Raji (cell line): ENCODE measurements around the gene WDR49.

ENCODE experiments used
- POLR2A ChIP-seq: IDR thresholded peaks from 2 replicates; pipeline ENCODE4 v1.6.1; 2011; ENCODE audit warnings: low read depth, low read length, control low read depth; ENCODE audit not compliant: insufficient read depth

WDR49 gene

DNA sequence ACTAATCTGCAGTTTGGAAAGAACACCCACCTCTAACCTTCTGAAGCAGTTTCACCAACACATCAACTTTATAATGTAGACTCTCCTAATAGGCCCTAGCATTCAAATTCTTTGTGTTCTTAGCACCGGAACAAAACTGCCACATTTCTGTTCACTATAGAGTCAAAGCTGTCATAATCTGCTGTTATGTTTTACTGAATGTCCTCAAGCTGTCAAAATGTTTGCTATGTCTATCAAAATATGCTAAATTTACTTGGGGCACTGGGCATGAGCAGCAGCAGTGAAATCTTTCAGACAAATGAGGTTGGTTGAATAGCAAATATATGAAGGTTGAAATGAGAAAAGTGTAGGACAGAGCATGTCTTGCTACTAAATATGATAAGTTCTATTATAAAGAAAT, 1.9 kb downstream of the WDR49 start:
- TF ChIP-seq POLR2A = no peak

DNA sequence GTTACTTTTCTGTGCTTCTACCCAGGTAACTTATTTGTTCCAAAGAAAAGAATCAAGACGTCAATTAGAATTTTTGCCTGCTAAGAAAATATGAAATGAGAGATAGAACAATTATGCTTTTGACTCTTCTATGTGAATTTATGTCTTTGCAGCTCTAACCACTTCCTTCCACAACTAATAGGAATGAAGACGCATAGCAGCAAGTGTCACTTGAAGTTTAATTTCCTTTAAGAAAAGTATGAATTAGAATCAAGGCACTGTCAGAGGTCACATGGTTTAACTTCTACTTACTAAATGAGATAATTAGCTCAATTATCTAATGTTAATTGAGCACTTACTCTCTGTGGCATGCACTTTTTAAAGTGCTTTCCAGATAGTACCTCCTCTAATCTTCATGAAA, 3.3 kb downstream of the WDR49 start:
- no peak for TF ChIP-seq POLR2A

DNA sequence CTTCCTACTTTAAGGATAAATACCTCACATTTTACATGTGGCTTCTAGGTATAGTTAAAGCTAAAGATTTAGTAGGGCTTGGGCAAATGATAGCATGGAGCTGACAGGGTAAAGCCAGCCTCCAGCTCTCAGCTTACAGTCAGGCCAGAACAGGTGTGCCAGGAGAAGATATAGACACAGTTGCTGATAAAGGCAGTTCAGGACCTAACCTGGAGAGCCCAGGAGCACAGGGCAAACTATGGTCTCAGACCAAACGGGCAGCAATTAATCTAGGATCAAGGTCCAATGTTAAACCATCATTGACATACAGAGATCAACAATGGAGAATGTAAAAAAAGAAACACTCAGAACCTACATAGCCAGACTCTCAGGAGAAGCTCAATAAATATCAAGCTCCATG, 4.0 kb downstream of the WDR49 start:
- no peak for TF ChIP-seq POLR2A

DNA sequence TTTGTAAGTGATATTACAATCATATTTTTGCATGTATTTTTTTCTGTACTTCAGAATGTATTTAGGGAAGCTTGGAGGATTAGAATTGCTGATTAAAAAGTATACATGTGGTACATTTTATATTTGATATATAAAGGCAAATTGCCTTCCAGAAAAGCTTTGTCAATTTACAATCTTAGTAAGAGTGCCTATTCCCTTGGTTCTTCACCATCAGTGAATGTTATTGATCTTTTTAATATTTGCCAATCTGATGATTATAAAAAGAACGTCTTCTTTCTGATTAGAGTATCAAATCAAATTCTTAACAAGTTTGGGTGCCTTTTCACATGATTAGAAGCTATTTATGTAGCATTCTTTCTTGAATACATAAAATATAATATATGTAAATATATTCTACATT, 9.1 kb downstream of the WDR49 start:
- no peak for TF ChIP-seq POLR2A

DNA sequence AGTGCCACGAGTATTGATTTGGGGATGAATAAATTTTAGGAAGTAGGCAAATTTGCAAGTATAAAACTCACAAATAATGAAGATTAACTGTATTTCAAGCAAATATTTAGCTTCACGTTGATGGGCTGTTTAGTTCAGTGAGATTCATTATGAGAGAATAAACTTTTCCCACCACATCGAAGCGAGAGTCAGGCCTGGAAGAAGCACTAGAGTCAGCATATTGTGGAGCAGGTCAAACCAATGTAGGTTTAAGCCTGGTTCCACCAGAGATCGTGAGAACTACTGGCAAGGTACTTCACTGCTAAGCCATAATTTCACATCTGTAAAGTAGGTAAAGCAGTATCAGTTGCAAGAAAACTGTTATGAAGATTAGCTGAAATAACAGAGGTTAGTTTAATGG, 22.3 kb downstream of the WDR49 start:
- TF ChIP-seq POLR2A = no peak

DNA sequence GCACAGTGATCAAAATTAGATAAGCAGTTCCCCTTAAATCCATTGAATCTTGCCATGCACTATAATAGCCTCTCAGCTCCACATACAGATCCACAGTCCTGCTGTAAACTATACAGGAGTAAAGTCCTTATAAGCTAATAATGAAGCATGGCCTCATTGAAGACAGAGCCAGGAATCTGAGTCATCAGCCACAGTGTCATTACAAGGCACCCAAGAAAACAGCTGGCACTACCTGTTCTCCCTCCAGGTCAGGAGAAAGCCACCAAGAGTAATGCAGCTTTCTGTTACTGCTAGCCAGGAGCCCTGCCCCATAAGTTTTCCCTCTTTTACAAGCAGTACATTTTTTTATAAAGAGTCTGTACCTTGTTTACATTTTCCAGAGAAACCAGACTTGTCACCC, 27.3 kb downstream of the WDR49 start:
- TF ChIP-seq POLR2A = no peak

DNA sequence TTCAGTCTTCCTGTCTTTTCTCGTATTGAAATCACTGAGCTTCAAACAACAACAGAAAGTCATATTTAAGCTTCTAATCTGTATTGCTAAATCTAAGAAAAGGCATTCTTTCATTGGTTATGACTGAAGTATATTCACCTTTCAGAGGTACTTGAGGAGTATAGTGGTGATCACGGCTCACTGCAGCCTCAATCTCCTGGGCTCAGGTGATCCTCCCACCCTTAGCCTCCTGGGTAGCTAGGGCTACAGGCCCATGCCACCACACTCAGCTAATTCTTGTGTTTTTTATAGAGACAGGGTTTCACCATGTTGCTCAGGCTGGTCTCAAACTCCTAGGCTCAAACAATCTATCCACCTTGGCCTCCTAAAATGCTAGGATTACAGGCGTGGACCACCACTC, 38.7 kb downstream of the WDR49 start:
- no peak for TF ChIP-seq POLR2A

DNA sequence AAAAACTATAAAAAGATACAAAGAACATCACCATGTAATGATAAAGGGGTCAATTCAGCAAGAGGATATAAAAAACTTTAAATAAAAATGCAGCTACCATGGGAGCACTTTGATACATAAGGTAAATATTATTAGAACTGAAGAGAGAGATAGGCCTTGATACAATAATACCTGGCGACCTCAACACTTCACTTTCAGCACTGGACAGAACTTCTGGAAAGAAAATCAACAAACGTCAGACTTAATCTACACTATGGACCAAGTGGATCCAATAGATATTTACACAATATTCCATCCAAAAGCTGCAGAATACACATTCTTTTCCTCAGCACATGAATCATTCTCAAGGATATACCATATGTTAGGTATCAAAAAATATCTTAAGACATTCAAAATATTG, 42.0 kb downstream of the WDR49 start:
- TF ChIP-seq POLR2A = no peak

DNA sequence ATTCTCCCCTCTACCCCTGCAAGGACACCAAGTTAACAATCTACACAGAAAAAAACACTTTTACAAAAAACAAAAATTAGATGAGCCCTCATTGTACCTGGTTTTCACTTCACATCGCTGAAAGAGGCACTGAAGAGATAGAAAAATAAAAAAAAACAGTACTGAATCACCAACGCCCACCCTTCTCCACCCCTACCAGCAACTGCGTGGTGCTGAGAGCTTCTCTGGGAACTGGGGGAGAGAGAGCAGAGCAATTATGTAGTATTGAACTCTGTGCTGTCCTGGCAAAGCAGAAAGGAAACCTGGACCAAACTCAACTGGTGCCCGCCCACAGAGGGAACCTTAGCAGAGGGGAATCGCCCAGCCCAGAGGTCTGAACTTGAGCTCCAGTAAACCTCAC, 44.6 kb downstream of the WDR49 start:
- no peak for TF ChIP-seq POLR2A

DNA sequence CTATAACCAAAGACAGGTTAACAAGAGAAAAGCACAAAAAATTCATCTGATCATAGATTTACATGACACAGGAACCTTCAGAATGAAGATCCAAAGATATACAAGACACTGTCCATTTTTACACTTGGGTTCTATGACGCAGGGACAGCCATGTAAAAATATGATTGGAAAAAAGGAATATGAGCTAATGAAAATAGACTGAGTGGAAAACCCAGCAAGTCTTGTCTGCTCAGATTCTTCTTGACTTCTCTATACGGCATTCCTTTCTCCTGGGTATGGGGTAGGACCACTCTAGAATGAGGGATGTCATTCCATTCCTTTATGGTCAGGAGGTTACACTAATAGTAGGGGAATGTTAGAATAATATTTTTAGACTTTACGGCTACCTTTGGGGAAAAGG, 46.9 kb downstream of the WDR49 start:
- TF ChIP-seq POLR2A = no peak

DNA sequence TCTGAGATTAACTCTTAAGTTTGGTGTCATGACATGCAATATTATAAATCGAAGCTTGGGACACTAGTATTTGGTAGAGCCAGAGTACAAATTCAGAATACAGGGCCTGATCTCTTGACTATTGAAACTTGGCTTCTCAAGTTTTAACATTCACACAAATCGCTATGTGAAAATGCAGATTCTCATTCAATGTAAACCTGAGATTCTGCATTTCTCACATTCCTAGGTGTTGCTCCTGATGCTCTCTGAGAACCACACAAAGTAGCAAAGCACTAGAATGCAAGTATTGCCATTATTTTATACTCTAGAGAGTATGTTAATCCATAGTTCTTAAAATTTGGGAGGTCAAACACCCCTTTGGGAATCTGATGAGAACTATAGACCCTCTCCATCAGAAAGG, 47.9 kb downstream of the WDR49 start:
- TF ChIP-seq POLR2A = no peak

DNA sequence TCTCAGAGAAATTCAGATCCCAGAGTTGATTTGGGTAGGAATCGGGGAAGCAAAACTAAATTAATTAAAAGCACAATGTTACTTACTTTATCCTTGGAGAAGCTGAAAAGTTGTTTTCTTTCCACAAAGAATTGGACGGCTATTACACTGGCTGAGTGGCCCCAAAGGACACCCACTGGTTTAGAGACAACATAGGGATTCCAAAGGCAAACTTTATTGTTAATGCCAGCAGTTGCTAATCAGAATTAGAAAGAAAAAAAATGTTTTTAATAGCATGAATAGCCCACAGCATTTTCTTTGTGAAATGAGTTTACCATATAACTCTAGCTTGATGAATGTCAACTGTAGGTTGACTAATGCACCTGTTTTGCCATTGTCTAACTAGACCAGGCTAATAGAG, 51.7 kb downstream of the WDR49 start:
- no peak for TF ChIP-seq POLR2A

DNA sequence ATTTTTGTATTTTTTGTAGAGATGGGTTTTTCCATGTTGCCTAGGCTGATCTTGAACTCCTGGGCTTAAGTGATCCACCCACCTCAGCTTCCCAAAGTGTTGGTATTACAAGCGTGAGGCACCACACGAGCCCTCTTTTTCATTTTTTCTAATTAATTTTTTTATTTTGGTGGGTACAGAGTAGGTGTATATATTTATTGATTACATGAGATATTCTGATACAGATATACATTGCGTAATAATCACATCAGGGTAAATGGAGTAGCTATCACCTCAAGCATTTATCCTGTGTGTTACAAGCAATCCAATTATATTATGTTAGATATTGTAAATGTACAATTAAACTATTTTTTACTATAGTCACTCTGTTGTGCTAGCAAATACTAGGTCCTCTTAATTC, 66.1 kb downstream of the WDR49 start:
- TF ChIP-seq POLR2A = no peak

DNA sequence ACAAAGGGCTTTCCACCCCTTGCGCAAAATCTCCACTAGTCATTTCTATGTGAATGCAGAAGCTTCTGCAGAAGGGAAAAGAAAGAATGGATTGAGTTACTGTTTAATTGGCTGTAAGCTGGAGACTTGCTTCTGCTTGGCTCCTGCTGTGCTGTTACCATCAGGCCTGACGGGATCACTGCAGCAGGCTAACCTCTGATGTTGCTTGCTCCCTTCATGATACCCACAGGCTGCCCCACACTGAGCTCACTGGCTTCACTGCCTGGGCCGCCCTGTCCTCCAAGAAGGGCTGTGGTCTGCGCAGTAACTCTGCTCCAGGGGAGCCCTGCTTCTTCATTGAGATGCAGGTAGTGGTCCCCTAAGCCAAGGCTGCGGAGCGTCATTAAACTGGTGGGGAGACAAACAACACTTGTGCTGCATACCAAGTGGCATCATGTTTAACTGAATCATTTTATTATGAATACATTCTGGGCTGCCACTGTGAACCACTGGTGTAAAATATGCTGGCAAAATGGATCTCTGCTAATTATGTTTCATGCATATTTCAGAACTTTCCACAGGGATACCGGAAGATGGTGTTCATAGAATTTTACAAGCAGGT, 78.6 kb downstream of the WDR49 start:
- TF ChIP-seq POLR2A = no peak

DNA sequence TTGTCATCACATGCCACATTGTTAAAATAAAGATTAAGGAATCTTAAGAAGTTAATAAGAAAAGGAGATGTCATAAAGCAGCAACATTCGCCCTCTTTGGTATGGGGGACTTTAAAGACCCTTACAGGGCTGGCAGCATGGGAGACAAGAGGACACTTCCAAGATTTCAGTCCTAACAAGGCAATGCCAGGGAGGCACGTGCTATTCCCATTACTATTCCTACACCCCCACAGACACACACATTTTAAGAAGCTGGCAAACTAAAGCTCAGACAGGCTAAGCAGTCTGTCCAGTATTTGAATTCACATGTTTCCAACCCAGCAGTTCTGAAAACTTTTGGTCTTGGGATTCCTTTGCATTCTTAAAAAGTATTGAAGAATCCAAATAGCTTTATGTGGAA, 80.8 kb downstream of the WDR49 start:
- no peak for TF ChIP-seq POLR2A

DNA sequence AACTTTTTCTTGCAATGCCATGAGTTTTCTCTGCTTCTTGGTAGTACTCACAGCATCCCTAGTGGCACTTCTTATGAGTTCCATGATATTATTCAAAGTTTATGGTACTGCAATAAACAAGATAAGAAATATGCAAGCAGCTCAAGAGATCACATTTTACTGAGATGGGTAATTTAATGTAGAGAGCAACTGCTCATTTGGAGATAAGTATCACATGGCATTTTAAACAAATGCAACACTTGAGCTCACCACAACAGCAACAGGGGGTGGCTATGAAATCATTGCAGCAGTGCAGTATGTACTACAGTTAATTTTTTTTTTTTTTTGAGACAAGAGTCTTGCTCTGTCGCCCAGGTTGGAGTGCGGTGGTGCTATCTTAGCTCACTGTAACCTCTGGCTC, 85.1 kb downstream of the WDR49 start:
- no peak for TF ChIP-seq POLR2A

DNA sequence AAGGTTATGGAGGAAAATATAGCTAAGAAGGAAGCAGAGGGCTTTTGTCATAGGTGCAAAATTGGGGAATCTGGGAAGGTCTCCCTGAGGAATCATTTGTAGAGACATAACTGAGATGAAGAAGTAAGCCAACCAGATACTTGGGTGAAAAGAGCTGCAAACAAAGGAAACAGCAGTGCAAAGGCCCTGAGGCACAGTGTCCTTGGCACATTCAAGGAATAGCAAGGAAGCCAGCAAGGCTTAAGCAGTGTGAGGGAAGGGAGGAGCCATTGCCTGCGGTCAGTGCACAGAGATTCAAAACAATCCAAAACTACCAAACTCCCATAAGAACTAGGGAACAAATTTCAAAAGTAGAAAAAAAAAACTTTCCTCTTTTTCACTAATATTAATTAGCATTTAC, 88.3 kb downstream of the WDR49 start:
- TF ChIP-seq POLR2A = no peak

DNA sequence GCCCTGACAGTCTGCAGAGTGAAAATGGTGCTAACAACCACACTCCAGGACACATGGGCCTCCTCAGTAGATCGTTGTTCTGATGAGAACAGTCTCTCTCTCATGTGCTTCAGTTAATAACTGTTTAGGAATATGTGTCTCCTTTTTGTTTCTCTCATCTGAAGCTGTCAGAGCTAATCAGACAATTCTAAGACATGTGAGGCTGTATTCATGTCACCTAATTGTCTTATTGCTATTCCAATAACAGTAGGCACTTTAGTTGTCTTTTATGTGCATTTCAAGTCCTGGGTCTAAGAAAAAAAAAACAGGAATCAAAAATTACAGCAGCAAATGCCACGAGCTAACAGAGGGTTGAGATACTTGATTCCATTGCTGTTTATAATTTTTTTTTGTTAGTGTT, 89.1 kb downstream of the WDR49 start:
- no peak for TF ChIP-seq POLR2A
